ENCODE measurements around the gene IRAK1.

IRAK1 gene

GRCh38 chrX:154023276-154024000, 3.7 kb upstream of the IRAK1 start:
- Histone ChIP-seq H3K4me3 (no peak overlapping the region), H3K27ac (peak overlapping the region in 5 of 21 experiments; percentile 3 to 37 (median 24))

GRCh38 chrX:154022108-154022507, 2.4 kb upstream of the IRAK1 start:
- H3K4me3 ChIP-seq: no peak overlapping the region
- peak overlapping the region in 1 of 21 experiments; percentile 7 for H3K27ac ChIP-seq

- Histone ChIP-seq H3K4me3 (no peak overlapping the region), H3K27ac (peak overlapping the region in 20 of 21 experiments; percentile 14 to 97 (median 92))
Measured at GRCh38 chrX:154021131-154021611, 1.5 kb upstream of the IRAK1 start.

- peak overlapping the region; percentile 85 to 97 (median 92) for H3K27ac ChIP-seq
- peak overlapping the region; percentile 38 to 64 (median 51) for H3K4me3 ChIP-seq
Measured at GRCh38 chrX:154020536-154021115, 924 bp upstream of the IRAK1 start.

GRCh38 chrX:154019061-154019621, 561 bp downstream of the IRAK1 start:
- peak overlapping the region; percentile 83 to 97 (median 93) for H3K27ac ChIP-seq
- peak overlapping the region; percentile 45 to 64 (median 61) for H3K4me3 ChIP-seq

GRCh38 chrX:154018518-154019060, 1.1 kb downstream of the IRAK1 start:
- Histone ChIP-seq H3K4me3 (peak overlapping the region; percentile 45 to 64 (median 61)), H3K27ac (peak overlapping the region in 20 of 21 experiments; percentile 83 to 97 (median 93))

GRCh38 chrX:154017766-154018517, 1.8 kb downstream of the IRAK1 start:
- Histone ChIP-seq H3K4me3 (peak overlapping the region in 5 of 7 experiments; percentile 45 to 64 (median 52)), H3K27ac (peak overlapping the region in 12 of 21 experiments; percentile 84 to 97 (median 94))

- Histone ChIP-seq H3K4me3 (no peak overlapping the region), H3K27ac (no peak overlapping the region)
Measured at GRCh38 chrX:154016366-154017076, 3.2 kb downstream of the IRAK1 start.

GRCh38 chrX:154015581-154016264, 4.0 kb downstream of the IRAK1 start:
- no peak overlapping the region for H3K4me3 ChIP-seq
- no peak overlapping the region for H3K27ac ChIP-seq

GRCh38 chrX:154014429-154015380, 5.0 kb downstream of the IRAK1 start:
- no peak overlapping the region for H3K4me3 ChIP-seq
- H3K27ac ChIP-seq: no peak overlapping the region

- no peak overlapping the region for H3K4me3 ChIP-seq
- H3K27ac ChIP-seq: no peak overlapping the region
Measured at GRCh38 chrX:154013614-154014360, 5.9 kb downstream of the IRAK1 start.

GRCh38 chrX:154013001-154013421, 6.7 kb downstream of the IRAK1 start:
- peak overlapping the region in 3 of 21 experiments; percentile 19 to 69 (median 27) for H3K27ac ChIP-seq
- H3K4me3 ChIP-seq: no peak overlapping the region

GRCh38 chrX:154012336-154012991, 7.2 kb downstream of the IRAK1 start:
- Histone ChIP-seq H3K4me3 (no peak overlapping the region), H3K27ac (peak overlapping the region in 3 of 21 experiments; percentile 27 to 69 (median 44))

GRCh38 chrX:154011376-154012335, 8.0 kb downstream of the IRAK1 start:
- Histone ChIP-seq H3K27ac (peak overlapping the region in 2 of 21 experiments; percentile 2 to 44), H3K4me3 (no peak overlapping the region)
